Measurements from ENCODE around the gene CTAGE6.
"Not testable (repeated sequence)": the region's sequence is repeated elsewhere in the genome, so short reads cannot be mapped to it uniquely, and the experiment has no call there.

The CTAGE6 gene

DNA sequence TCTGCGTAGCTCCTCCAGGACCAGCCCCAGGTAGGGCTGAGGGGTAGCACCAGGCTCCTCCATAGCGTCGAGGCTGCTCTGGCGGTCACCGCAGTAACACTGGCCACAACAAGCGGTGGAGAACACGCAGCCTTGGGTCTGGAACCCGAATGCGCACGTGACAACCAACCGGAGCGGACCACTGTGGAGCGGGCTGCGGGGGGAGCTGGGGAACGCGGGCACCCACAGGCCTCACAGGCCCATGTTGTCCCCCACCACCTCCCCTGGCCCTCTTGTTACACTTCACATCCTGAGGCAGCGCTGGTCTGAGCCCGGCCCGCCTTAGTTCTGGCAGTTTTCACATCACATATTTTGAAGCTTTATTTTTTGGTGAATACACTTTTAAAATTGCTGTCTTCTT lies at the start of gene CTAGE6:
TSS of gene CTAGE6 (minus strand) at position 101 of the 400 bp plus-strand sequence. CDS start at position 63, 38 bp downstream.
- not testable (repeated sequence) for DNase-seq

DNA sequence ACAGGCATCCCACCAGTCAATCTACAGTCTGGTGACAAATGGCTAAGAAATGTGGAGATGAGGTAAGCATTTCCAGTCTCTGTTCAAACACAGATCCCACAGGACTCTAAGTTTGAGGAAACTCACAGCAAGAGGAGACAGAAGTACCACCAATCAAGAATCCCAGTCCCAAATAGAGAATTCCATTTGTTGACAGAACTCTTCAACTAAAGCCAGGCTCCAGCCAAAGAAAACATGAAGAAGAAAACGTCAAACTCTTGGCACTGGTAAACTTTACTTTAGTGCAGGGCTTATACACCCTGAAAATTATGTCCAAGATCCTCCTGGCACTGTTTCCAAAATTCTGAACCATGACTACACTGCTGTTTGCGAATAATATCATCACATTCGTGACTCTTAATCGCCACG lies 49.2 kb upstream of the CTAGE6 start:
- DNase-seq, result not testable (repeated sequence)

DNA sequence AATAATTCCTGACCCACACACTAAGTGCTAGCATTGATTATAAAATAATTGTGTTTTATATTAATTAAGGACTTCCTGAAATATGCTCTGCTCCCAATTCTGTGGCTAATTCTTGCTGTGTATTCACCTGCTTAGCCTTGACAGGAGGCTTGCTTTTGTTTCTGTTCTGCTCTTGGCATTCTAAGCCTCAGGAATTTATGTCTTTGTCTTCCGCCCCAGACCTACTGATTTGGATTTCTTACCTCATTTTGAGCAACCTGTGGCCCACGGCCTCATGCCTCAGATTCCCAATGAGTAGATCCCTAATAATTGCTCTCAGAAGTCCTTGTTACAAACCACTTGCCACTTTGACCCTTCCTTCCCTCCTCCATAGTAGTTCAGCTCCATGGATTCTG lies 40.4 kb upstream of the CTAGE6 start:
- DNase-seq, result not testable (repeated sequence)

DNA sequence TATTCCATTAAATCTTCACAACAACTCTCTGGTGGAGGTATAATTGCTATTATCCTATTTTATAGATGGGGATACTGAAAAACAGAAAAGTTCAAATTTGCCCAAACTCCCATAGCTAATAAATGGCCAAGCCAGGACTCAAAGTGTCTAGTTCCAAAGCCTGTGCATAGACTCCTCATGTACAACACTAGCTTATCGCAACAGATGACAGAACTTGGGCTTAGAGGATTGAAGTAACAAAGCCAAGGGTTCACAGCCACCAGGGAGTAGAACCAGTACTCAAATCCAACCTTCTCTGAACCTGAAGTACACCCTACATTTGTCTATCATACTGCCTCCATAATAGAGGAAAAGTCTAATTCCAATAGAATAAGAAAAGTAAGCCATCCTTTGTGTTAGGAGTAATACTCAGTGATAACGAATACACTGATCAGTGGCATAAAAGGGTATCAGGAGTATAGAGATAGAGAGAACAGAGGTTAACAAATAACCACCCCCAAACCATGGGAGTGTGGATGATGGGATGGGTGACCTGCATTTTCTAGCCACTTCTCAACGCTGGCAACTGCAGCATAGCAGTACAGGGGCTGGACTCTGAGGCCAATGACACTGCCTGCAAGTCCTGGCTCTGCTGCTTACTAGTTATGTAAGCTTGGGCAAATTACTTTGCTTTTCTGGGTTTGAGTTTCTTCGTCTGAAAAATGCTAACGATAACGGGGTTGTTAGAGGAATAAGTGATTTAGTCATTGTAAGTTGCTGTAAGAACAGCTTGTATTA lies 39.8 kb upstream of the CTAGE6 start:
- DNase-seq, result not testable (repeated sequence)

DNA sequence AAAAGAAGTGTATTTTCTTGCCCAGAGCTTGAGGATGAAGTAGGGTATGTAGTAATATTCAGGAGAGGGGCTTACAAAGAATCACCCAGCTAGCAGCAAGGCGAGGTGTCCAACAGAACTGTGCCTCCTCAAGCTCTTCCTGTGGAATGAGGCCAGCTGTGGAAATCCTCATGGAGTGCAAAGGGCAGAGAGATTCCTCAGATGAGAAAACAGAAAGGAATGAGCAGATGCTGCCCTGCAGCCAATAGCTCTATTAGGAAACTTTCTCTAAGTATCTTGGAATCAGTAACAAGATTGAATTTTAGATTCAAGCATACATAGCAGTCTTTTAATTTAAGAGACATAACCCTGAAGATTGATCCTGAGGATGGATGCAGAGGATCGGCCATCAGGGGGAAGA lies 38.2 kb upstream of the CTAGE6 start:
- not testable (repeated sequence) for DNase-seq

DNA sequence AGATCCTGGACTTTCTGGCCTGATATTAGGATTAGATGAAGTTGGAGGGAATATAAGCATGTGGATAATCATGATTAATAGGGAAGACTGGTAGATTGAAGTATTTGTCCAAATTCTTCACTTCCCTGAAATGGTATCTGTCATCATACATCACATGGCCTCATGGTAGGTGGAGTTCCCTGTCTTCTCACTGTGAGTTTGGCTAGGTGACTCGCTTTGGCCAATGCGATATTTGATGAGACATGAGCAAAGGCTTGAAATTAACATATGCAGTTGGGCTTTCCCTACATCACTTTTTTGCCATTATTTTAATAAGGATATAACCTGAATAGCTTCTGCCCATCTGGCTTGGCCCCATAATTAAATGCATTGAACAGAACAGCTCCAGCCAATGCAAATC lies 35.1 kb upstream of the CTAGE6 start:
- DNase-seq, result not testable (repeated sequence)

DNA sequence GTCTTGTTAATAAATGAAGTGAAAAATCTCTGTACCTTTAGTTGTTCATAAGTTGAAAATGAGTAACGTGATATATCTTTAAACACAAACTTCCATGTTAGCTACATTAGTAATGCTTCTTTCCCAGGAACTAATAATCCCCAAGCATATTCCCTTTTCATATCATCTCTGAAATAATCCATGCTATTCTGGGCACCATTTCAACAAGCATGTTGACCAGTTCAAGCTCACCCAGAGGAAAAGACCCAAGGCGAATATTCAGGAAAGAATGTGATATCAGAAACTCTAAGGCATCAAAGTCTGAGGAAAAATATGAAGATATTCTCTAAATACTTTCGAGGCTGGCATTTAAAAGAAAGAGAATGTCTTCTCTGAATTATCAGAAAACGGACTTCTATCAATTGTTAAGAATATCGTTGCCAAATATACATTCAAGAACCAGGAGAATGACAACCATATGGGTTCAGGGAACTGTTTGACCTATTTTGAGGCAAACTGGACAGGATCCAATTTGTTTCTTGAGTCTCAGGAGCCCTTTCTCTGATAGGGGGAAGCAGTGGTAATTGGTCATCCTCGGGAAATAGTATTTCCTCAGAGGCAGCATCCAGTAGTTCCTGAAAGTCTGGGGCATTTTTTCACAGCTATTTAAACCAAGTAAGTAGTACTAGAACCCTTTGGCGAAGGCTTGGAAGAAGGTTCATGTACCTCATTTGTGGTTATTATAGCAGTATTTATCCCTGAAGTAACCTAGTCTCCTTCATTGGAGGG lies 28.1 kb upstream of the CTAGE6 start:
- not testable (repeated sequence) for DNase-seq

DNA sequence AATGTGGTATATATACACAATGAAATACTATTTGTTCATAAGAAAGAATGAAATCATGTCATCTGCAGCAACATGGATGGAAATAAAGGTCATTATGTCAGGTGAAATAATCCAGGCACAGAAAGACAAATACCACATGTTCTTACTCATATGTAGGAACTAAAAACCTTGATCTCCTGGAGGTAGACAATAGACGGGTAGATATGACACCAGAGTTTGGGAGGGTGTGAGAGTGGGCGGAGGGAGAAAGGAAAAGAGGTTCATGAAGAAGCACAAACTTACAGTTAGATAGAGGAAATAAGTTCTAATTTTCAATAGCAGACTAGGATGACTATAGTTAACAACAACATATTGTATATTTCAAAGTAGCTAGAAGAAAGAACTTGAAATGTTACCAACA lies 22.1 kb upstream of the CTAGE6 start:
- not testable (repeated sequence) for DNase-seq

GRCh38 chr7:143772738-143773468 lies 15.4 kb upstream of the CTAGE6 start:
- not testable (repeated sequence) for DNase-seq

GRCh38 chr7:143767531-143767930 lies 10.0 kb upstream of the CTAGE6 start:
- not testable (repeated sequence) for DNase-seq

DNA sequence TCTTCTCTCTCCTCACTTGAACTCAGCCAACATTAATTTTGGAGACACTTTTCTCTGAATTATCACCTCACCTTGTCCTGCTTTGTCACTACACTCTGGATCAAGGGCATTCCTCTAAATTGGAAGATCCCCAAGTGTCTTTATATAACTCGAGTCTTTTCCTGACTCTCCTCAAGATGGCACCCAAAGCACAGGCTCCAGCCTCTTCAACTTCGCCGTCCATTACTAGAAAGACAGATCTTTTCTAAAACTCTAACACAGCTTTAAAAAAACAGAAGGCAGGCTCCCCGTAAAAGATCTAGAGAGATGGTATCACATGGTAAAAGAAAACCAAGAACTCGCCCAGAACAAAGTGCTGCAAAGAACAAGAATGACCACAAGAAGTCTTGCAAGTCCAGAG lies 8.2 kb upstream of the CTAGE6 start:
- DNase-seq, result not testable (repeated sequence)

DNA sequence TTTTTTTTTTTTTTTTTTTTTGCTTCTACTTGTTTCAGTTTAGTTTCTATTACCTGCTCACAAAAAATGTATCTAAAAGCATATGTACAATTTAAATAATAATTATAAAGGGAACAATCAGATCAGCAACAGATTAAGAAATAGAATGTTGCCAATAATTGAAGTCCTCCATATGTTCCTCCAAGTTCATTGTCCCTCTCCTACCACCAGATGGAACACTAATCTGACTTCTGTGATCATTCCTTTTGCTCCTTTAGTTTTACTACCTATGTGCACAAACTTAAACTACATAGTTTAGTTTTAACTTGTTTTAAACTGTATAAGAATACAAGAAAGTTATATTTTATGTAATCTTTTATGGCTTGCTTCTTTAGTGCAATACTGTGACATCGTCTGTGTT lies 5.6 kb upstream of the CTAGE6 start:
- DNase-seq, result not testable (repeated sequence)

DNA sequence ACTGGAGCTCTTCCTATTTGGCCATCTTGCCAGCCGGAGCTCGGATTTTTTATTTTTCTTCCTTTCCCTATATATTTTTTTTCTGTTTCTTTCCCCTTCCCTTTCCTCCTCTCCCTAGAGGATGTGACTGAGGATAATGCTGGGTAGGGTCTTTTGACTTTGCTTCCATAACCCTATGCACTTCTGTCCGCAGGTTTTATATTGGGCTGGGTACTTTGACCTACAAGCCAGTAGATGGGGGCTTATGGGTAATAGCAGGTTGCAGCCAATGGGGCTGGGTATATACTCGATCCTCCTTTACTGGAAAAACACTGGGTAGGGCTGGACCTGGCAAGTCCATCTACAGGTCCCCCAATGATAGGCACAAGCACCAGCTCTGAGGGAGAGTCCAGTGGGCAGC lies 12.2 kb downstream of the CTAGE6 start:
- DNase-seq, result not testable (repeated sequence)

- peak in 2 of 3 experiments; percentile 25 to 72 for DNase-seq
Observed at GRCh38 chr7:143737037-143737819, 20.3 kb downstream of the CTAGE6 start.

- DNase-seq, result no peak
Observed at GRCh38 chr7:143735962-143736361, 21.5 kb downstream of the CTAGE6 start.

- no peak for DNase-seq
Observed at GRCh38 chr7:143733876-143734275, 23.6 kb downstream of the CTAGE6 start.

GRCh38 chr7:143728333-143728862 lies 29.1 kb downstream of the CTAGE6 start:
- DNase-seq, result no peak

DNA sequence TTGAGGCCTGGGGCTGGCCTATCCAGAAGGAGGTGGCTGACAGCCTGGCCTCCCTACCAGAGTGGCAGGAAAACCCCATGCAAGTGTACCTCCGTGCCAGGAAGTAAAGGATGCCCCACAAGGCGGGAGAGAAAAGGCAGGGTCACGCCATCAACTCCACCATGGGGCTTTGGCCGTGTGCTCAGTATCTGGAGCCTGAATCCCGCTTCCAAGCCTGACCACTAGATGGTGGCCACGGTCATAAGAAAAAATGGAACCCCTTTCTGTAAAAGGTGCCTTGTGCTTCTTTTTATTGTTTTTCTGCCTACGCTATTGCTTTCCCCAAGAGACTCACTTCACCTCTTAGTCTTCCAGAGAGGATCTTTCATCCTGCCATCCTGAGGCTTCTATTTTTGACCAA lies 29.9 kb downstream of the CTAGE6 start:
- DNase-seq, result not testable (repeated sequence)

DNA sequence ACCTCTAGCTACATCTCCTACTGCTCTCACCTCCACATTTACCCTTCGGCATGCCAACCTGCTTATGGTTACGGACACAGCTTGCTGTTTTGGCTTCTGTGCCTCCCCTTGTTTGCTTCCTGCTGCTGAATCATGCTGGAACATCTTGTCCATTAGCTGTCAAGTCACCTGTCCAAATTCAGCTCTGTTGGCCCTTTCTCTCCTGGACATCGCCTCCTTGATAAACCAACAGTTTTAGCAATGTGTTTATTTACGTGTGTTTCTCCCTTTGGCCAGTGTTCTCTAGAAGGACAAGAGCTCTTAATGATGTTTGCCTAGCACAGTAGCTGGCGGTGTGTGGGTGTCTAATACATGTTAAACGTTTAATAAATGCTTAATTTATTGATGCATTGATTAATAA lies 31.4 kb downstream of the CTAGE6 start:
- not testable (repeated sequence) for DNase-seq

- DNase-seq, result not testable (repeated sequence)
Observed at GRCh38 chr7:143720335-143720734, 37.2 kb downstream of the CTAGE6 start.

- DNase-seq, result not testable (repeated sequence)
Observed at GRCh38 chr7:143715543-143716193, 41.8 kb downstream of the CTAGE6 start.

All from NCI-H1417 (cell line).